Panc1 (cell line): ENCODE data around the gene BABAM2.

ENCODE experiments used
- CTCF ChIP-seq: fragments of 450-650 bp; IDR thresholded peaks from 2 replicates; pipeline ENCODE4 v1.5.1; 2017; ENCODE audit warnings: mild to moderate bottlenecking
- POLR2AphosphoS5 ChIP-seq: IDR thresholded peaks from 2 replicates; pipeline ENCODE4 v1.6.1; 2012; ENCODE audit warnings: mild to moderate bottlenecking, low read depth, low read length, moderate library complexity
- REST ChIP-seq, 2 experiments: IDR thresholded peaks; 2 replicates each; pipeline ENCODE4 v1.6.1; 2011 to 2012; ENCODE audit warnings: low read depth in 2 of 2, control low read depth in 1 of 2, low read length in 1 of 2, mild to moderate bottlenecking in 1 of 2, moderate library complexity in 1 of 2; ENCODE audit not compliant: insufficient read depth in 1 of 2
- SIN3A ChIP-seq: IDR thresholded peaks from 2 replicates; pipeline ENCODE4 v1.6.1; 2012; ENCODE audit warnings: low read depth, mild to moderate bottlenecking, low read length, moderate library complexity, borderline replicate concordance; ENCODE audit not compliant: insufficient read depth

GRCh38 chr2:28053597-28053996 lies 163.1 kb downstream of the BABAM2 start:
- no peak for TF ChIP-seq POLR2AphosphoS5
- no peak for TF ChIP-seq CTCF
- no peak for TF ChIP-seq REST (IDR thresholded peaks at IDR 0.05; ENCODE audit: insufficient read depth in 1 of 2, low read depth in 2 of 2, low read length in 1 of 2)
- TF ChIP-seq SIN3A, result no peak
